HG03439 (cell line): ENCODE measurements around the gene NEURL1B.
"Not testable (repeated sequence)": the region's sequence is repeated elsewhere in the genome, so short reads cannot be mapped to it uniquely, and the experiment has no call there.

ENCODE experiments used
- ATAC-seq: cut with Tn5 transposase; IDR thresholded peaks from one replicate; pipeline ENCODE4 v1.9.1; 2021; ENCODE audit warnings: mild to moderate bottlenecking, moderate library complexity; ENCODE audit not compliant: unreplicated experiment

The NEURL1B gene

GRCh38 chr5:172674155-172674554 lies 33.1 kb downstream of the NEURL1B start:
- no peak for ATAC-seq

- no peak for ATAC-seq
These were observed 35.9 kb downstream of the NEURL1B start for GRCh38 chr5:172676914-172677475.

- ATAC-seq: not testable (repeated sequence)
These were observed 37.4 kb downstream of the NEURL1B start for GRCh38 chr5:172678362-172678874.

- no peak for ATAC-seq
These were observed 37.8 kb downstream of the NEURL1B start for GRCh38 chr5:172678902-172679301.

GRCh38 chr5:172679628-172680212 lies 38.7 kb downstream of the NEURL1B start:
- no peak for ATAC-seq

GRCh38 chr5:172680921-172681320 lies 39.9 kb downstream of the NEURL1B start:
- ATAC-seq: no peak

- no peak for ATAC-seq
These were observed 40.4 kb downstream of the NEURL1B start for GRCh38 chr5:172681421-172681820.

GRCh38 chr5:172683264-172683644 lies 42.2 kb downstream of the NEURL1B start:
- no peak for ATAC-seq

- no peak for ATAC-seq
These were observed 42.8 kb downstream of the NEURL1B start for GRCh38 chr5:172683645-172684471.

- no peak for ATAC-seq
These were observed 44.0 kb downstream of the NEURL1B start for GRCh38 chr5:172685091-172685490.

GRCh38 chr5:172686111-172686510 lies 45.0 kb downstream of the NEURL1B start:
- ATAC-seq: no peak

- ATAC-seq: no peak
These were observed 45.7 kb downstream of the NEURL1B start for GRCh38 chr5:172686539-172687390.

GRCh38 chr5:172687940-172688339 lies 46.9 kb downstream of the NEURL1B start:
- ATAC-seq: no peak

GRCh38 chr5:172688349-172689217 lies 47.5 kb downstream of the NEURL1B start:
- ATAC-seq: no peak

GRCh38 chr5:172689218-172689572 lies 48.1 kb downstream of the NEURL1B start:
- no peak for ATAC-seq

- ATAC-seq: no peak
These were observed 48.7 kb downstream of the NEURL1B start for GRCh38 chr5:172689801-172690200.

GRCh38 chr5:172690258-172691075 lies 49.4 kb downstream of the NEURL1B start:
- no peak for ATAC-seq

- ATAC-seq: no peak
These were observed 50.8 kb downstream of the NEURL1B start for GRCh38 chr5:172691886-172692285.

GRCh38 chr5:172692451-172692850 lies 51.4 kb downstream of the NEURL1B start:
- ATAC-seq: no peak
